DOHH2 (cell line): ENCODE measurements around the gene MED27.

Experiments used
- EZH2phosphoT487 ChIP-seq: fragments of 200-600 bp; sonication (generic); IDR thresholded peaks from 2 replicates; pipeline ENCODE4 v1.6.1; 2017; ENCODE audit warnings: borderline replicate concordance, mild to moderate bottlenecking, antibody characterized with exemption, low read length, moderate library complexity, mixed read lengths
- TF ChIP-seq, protein P1 (sequence below): fragments of 200-600 bp; sonication (generic); IDR thresholded peaks from one replicate; pipeline ENCODE4 v1.5.1; 2014; ENCODE audit warnings: antibody characterized with exemption, mild to moderate bottlenecking, low read depth, low read length; ENCODE audit not compliant: poor library complexity, severe bottlenecking

- TF ChIP-seq, protein P1, sequence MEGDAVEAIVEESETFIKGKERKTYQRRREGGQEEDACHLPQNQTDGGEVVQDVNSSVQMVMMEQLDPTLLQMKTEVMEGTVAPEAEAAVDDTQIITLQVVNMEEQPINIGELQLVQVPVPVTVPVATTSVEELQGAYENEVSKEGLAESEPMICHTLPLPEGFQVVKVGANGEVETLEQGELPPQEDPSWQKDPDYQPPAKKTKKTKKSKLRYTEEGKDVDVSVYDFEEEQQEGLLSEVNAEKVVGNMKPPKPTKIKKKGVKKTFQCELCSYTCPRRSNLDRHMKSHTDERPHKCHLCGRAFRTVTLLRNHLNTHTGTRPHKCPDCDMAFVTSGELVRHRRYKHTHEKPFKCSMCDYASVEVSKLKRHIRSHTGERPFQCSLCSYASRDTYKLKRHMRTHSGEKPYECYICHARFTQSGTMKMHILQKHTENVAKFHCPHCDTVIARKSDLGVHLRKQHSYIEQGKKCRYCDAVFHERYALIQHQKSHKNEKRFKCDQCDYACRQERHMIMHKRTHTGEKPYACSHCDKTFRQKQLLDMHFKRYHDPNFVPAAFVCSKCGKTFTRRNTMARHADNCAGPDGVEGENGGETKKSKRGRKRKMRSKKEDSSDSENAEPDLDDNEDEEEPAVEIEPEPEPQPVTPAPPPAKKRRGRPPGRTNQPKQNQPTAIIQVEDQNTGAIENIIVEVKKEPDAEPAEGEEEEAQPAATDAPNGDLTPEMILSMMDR, result no peak
- TF ChIP-seq EZH2phosphoT487, result no peak
Observed at GRCh38 chr9:132075853-132076252, 3.8 kb downstream of the MED27 start.
